ENCODE data around the gene SCN5A. TPM values are rescaled to one million over a fixed set of nuclear protein-coding genes. Genes with fewer than 3 reads are reported as not detected.

The SCN5A gene
- total RNA-seq, 1 donor = not detected

GRCh38 chr3:38510631-38511030 is 138.9 kb downstream of the SCN5A start:
- no peak overlapping the region for H3K4me3 ChIP-seq (ENCODE audit: insufficient read depth, low read length)
- H3K36me3 ChIP-seq (ENCODE audit: insufficient read depth, low read length) = peaks cover 35% of the 10 kb centered on the region
- no peak overlapping the region for H3K27ac ChIP-seq (ENCODE audit: low read depth, low read length)
- no peak overlapping the region for H2AFZ ChIP-seq (ENCODE audit: low read length)
- H3K4me1 ChIP-seq (ENCODE audit: insufficient read depth, low read length) = no peaks in the 10 kb centered on the region
- no peak for TF ChIP-seq CTCF (IDR thresholded peaks at IDR 0.05; ENCODE audit: extremely low read depth, low read depth, low read length)
- DNase-seq (ENCODE audit: insufficient read length, low spot score, missing footprints) = no peak
- H3K27me3 ChIP-seq (ENCODE audit: insufficient read depth, low read length) = no peaks in the 10 kb centered on the region
- no peaks in the 10 kb centered on the region for H4K20me1 ChIP-seq (ENCODE audit: insufficient read depth, low read length)
- H3K9me3 ChIP-seq (ENCODE audit: low read depth, low read length) = no peaks in the 10 kb centered on the region
- H3K79me2 ChIP-seq (ENCODE audit: insufficient read depth, low read length) = no peaks in the 10 kb centered on the region
- H3K4me2 ChIP-seq (ENCODE audit: insufficient read depth, low read length) = no peak overlapping the region

GRCh38 chr3:38509732-38510131 is 139.8 kb downstream of the SCN5A start:
- no peak overlapping the region for H3K4me3 ChIP-seq (ENCODE audit: insufficient read depth, low read length)
- no peak for TF ChIP-seq CTCF (IDR thresholded peaks at IDR 0.05; ENCODE audit: extremely low read depth, low read depth, low read length)
- H3K27ac ChIP-seq (ENCODE audit: low read depth, low read length) = no peak overlapping the region
- H3K36me3 ChIP-seq (ENCODE audit: insufficient read depth, low read length) = peaks cover 37% of the 10 kb centered on the region
- H3K4me2 ChIP-seq (ENCODE audit: insufficient read depth, low read length) = no peak overlapping the region
- H2AFZ ChIP-seq (ENCODE audit: low read length) = no peak overlapping the region
- H3K4me1 ChIP-seq (ENCODE audit: insufficient read depth, low read length) = no peaks in the 10 kb centered on the region
- no peaks in the 10 kb centered on the region for H4K20me1 ChIP-seq (ENCODE audit: insufficient read depth, low read length)
- H3K27me3 ChIP-seq (ENCODE audit: insufficient read depth, low read length) = no peaks in the 10 kb centered on the region
- H3K79me2 ChIP-seq (ENCODE audit: insufficient read depth, low read length) = no peaks in the 10 kb centered on the region
- no peaks in the 10 kb centered on the region for H3K9me3 ChIP-seq (ENCODE audit: low read depth, low read length)
- no peak for DNase-seq (ENCODE audit: insufficient read length, low spot score, missing footprints)

- Histone ChIP-seq H3K27me3 (ENCODE audit: insufficient read depth, low read length) (no peaks in the 10 kb centered on the region), H3K36me3 (ENCODE audit: insufficient read depth, low read length) (peaks cover 50% of the 10 kb centered on the region)
Observed at GRCh38 chr3:38507120-38507519, 142.4 kb downstream of the SCN5A start.

More at GRCh38 chr3:38507120-38507519, 142.4 kb downstream of the SCN5A start:
- Histone ChIP-seq H3K27ac (ENCODE audit: low read depth, low read length) (no peak overlapping the region), H3K4me3 (ENCODE audit: insufficient read depth, low read length) (no peak overlapping the region), H2AFZ (ENCODE audit: low read length) (no peak overlapping the region), H3K79me2 (ENCODE audit: insufficient read depth, low read length) (no peaks in the 10 kb centered on the region), H3K9me3 (ENCODE audit: low read depth, low read length) (no peaks in the 10 kb centered on the region), H4K20me1 (ENCODE audit: insufficient read depth, low read length) (no peaks in the 10 kb centered on the region), H3K4me1 (ENCODE audit: insufficient read depth, low read length) (no peaks in the 10 kb centered on the region), H3K4me2 (ENCODE audit: insufficient read depth, low read length) (no peak overlapping the region)
- DNase-seq (ENCODE audit: insufficient read length, low spot score, missing footprints) = no peak
- TF ChIP-seq CTCF (IDR thresholded peaks at IDR 0.05; ENCODE audit: extremely low read depth, low read depth, low read length) = no peak

Data from osteoblast (primary cell).